Body of pancreas (tissue), 4 donors: ENCODE measurements around the gene NT5DC3. TPM values are rescaled to one million over a fixed set of nuclear protein-coding genes. Genes with fewer than 3 reads are reported as not detected.

Source experiments
- ATAC-seq: fragments of 150-250 bp; one replicate; pipeline ENCODE4 v1.9.1; 2016
- DNase-seq, 4 donors: peaks; one replicate each; pipeline ENCODE4 v3.0.0-alpha.2; 2019
- H3K27ac ChIP-seq, 4 donors: fragments of 200-600 bp; sonication (generic); 1 replicate in 3 of 4; 2 replicates in 1 of 4; pipeline versions ENCODE4 v1.5.1 to v1.6.1; 2016 to 2019; ENCODE audit warnings: mild to moderate bottlenecking in 1 of 4, mixed read lengths in 1 of 4, moderate library complexity in 1 of 4
- H3K27me3 ChIP-seq, 2 donors: fragments of 200-600 bp; sonication (generic); one replicate each; pipeline ENCODE4 v1.6.0; 2016; ENCODE audit warnings: mild to moderate bottlenecking in 1 of 2
- H3K36me3 ChIP-seq, 2 donors: fragments of 200-600 bp; sonication (generic); replicated peaks in 1 of 2; 2 replicates each; pipeline ENCODE4 v1.5.1; 2016; ENCODE audit warnings: low read depth in 2 of 2; ENCODE audit not compliant: insufficient read depth in 1 of 2
- H3K4me1 ChIP-seq: fragments of 200-600 bp; sonication (generic); one replicate; pipeline ENCODE4 v1.6.0; 2016
- H3K4me3 ChIP-seq, 2 donors: fragments of 200-600 bp; sonication (generic); 1 replicate in 1 of 2; 2 replicates in 1 of 2; pipeline ENCODE4 v1.5.1; 2016 to 2019
- H3K9me3 ChIP-seq, 3 donors: fragments of 200-600 bp; sonication (generic); 1 replicate in 2 of 3; 2 replicates in 1 of 3; pipeline ENCODE4 v1.5.1; 2016
- CTCF ChIP-seq, 7 experiments: fragments of 450-650 bp in 4 of 7; fragments of 200-600 bp in 3 of 7; sonication (generic) in 3 of 7; IDR thresholded peaks; one replicate each; pipeline ENCODE4 v1.5.1; 2016 to 2019; ENCODE audit warnings: antibody characterized with exemption in 7 of 7
- POLR2A ChIP-seq, 3 donors: fragments of 450-650 bp; IDR thresholded peaks; one replicate each; pipeline ENCODE4 v1.6.1; 2016; ENCODE audit warnings: antibody characterized with exemption in 3 of 3, mild to moderate bottlenecking in 2 of 3
- WGBS, 2 donors: methylation state at CpG; one replicate each; pipeline ENCODE4 v1.1.5; 2017; 5-methylcytosine and 5-hydroxymethylcytosine counted together
- intact Hi-C: fragments of 100-400 bp; cut with DNase I; formaldehyde crosslinking; loops from one replicate; pipeline ENCODE4 v1.15.1; 2023
- total RNA-seq, 2 donors: library from RNA; depleted of rRNA; stranded (reverse); fragments of >200 nt; gene quantifications; one replicate each; pipeline ENCODE4 v1.1.0, GENCODE V29; 2016

NT5DC3 gene
- total RNA-seq, 2 donors from 2014 or later: 5.2 to 14.5 TPM

GRCh38 chr12:103766028-103766427 lies 75.0 kb downstream of the NT5DC3 start:
- intact Hi-C loops: no loop called here
- WGBS, 2 donors: 84 to 93% methylated on average over 6 of the region's 6 CpGs
- no peaks in the 10 kb centered on the region for H3K9me3 ChIP-seq
- DNase-seq (no peak), ATAC-seq (no peak)
- no peak overlapping the region for H3K4me3 ChIP-seq
- no peaks in the 10 kb centered on the region for H3K4me1 ChIP-seq
- no peaks in the 10 kb centered on the region for H3K27me3 ChIP-seq
- no peak for TF ChIP-seq CTCF (IDR thresholded peaks at IDR 0.05)
- TF ChIP-seq POLR2A (IDR thresholded peaks at IDR 0.05): no peak
- no peak overlapping the region for H3K27ac ChIP-seq
- H3K36me3 ChIP-seq: no peaks in the 10 kb centered on the region

- Histone ChIP-seq H3K27me3 (no peaks in the 10 kb centered on the region), H3K9me3 (no peaks in the 10 kb centered on the region)
- intact Hi-C loops: no loop called here
Observed at GRCh38 chr12:103765322-103765721, 75.7 kb downstream of the NT5DC3 start.

GRCh38 chr12:103762473-103762872 lies 78.6 kb downstream of the NT5DC3 start:
- WGBS, 2 donors: 60 to 94% methylated on average over 1 to 5 of the region's 5 CpGs

More at GRCh38 chr12:103765322-103765721, 75.7 kb downstream of the NT5DC3 start:
- ATAC-seq (no peak), DNase-seq (no peak)
- H3K36me3 ChIP-seq: no peaks in the 10 kb centered on the region
- H3K4me3 ChIP-seq: no peak overlapping the region
- H3K27ac ChIP-seq: no peak overlapping the region
- no peak for TF ChIP-seq CTCF (IDR thresholded peaks at IDR 0.05)
- TF ChIP-seq POLR2A (IDR thresholded peaks at IDR 0.05): no peak
- no peaks in the 10 kb centered on the region for H3K4me1 ChIP-seq
- WGBS, 2 donors: 98 to 99% methylated on average over 5 of the region's 5 CpGs

GRCh38 chr12:103758310-103759089 lies 82.5 kb downstream of the NT5DC3 start:
- intact Hi-C loops: no loop called here
- H3K36me3 ChIP-seq: no peaks in the 10 kb centered on the region
- ATAC-seq: no peak
- H3K4me3 ChIP-seq: no peak overlapping the region
- WGBS, 2 donors: 84 to 91% methylated on average over 9 to 10 of the region's 10 CpGs
- H3K4me1 ChIP-seq: no peaks in the 10 kb centered on the region
- no peaks in the 10 kb centered on the region for H3K9me3 ChIP-seq
- TF ChIP-seq CTCF (IDR thresholded peaks at IDR 0.05): no peak
- no peak for TF ChIP-seq POLR2A (IDR thresholded peaks at IDR 0.05)
- no peak overlapping the region for H3K27ac ChIP-seq
- DNase-seq: no peak
- no peaks in the 10 kb centered on the region for H3K27me3 ChIP-seq

More at GRCh38 chr12:103762473-103762872, 78.6 kb downstream of the NT5DC3 start:
- H3K4me1 ChIP-seq: no peaks in the 10 kb centered on the region
- H3K4me3 ChIP-seq: no peak overlapping the region
- H3K36me3 ChIP-seq: no peaks in the 10 kb centered on the region
- H3K27ac ChIP-seq: no peak overlapping the region
- H3K27me3 ChIP-seq: no peaks in the 10 kb centered on the region
- no peak for DNase-seq
- no peak for TF ChIP-seq POLR2A (IDR thresholded peaks at IDR 0.05)
- no peak for TF ChIP-seq CTCF (IDR thresholded peaks at IDR 0.05)
- no peaks in the 10 kb centered on the region for H3K9me3 ChIP-seq
- intact Hi-C loops: no loop called here
- ATAC-seq: no peak

GRCh38 chr12:103757248-103757647 lies 83.8 kb downstream of the NT5DC3 start:
- no peak for TF ChIP-seq CTCF (IDR thresholded peaks at IDR 0.05)
- TF ChIP-seq POLR2A (IDR thresholded peaks at IDR 0.05): no peak
- no peak overlapping the region for H3K4me3 ChIP-seq
- H3K36me3 ChIP-seq: no peaks in the 10 kb centered on the region
- ATAC-seq (no peak), DNase-seq (no peak)
- intact Hi-C loops: no loop called here
- no peaks in the 10 kb centered on the region for H3K4me1 ChIP-seq
- H3K27me3 ChIP-seq: no peaks in the 10 kb centered on the region
- WGBS, 2 donors: 90 to 92% methylated on average over 1 of the region's 1 CpG
- H3K9me3 ChIP-seq: no peaks in the 10 kb centered on the region
- H3K27ac ChIP-seq: no peak overlapping the region
